K562 (cell line): Measurements from ENCODE around the gene LRRC39. TPM values are rescaled to one million over a fixed set of nuclear protein-coding genes. Genes with fewer than 3 reads are reported as not detected.

Experiments used
- FOSL1 ChIP-seq: fragments of 200-800 bp; sonication (Bioruptor generic); conservative IDR thresholded peaks from 2 replicates; pipeline ENCODE4 v1.6.1; 2016; ENCODE audit warnings: missing genetic modification characterization, missing compliant biosample characterization
- FOXJ3 ChIP-seq: sonication (generic); formaldehyde crosslinking; IDR thresholded peaks from 2 replicates; pipeline ENCODE4 v1.4.0; 2020; ENCODE audit warnings: mild to moderate bottlenecking, missing genetic modification reagents
- HNRNPH1 ChIP-seq: fragments of 200-400 bp; formaldehyde crosslinking; optimal IDR thresholded peaks from 2 replicates; pipeline ENCODE3; 2017; ENCODE audit warnings: low read depth, mild to moderate bottlenecking, low read length, moderate library complexity
- JUND ChIP-seq, 2 experiments: IDR thresholded peaks; 2 replicates in 1 of 2; 3 replicates in 1 of 2; pipeline ENCODE4 v1.6.1; 2011; ENCODE audit warnings: borderline replicate concordance in 2 of 2, low read depth in 2 of 2, low read length in 2 of 2, improper control_type of control experiment in 1 of 2, missing biosample characterization in 1 of 2, missing genetic modification characterization in 1 of 2, missing genetic modification reagents in 1 of 2
- NFIX ChIP-seq: fragments of 250-450 bp; sonication (Bioruptor Pico); IDR thresholded peaks from 2 replicates; pipeline ENCODE4 v1.4.0; 2020; ENCODE audit warnings: low read depth, mild to moderate bottlenecking, moderate library complexity
- NR3C1 ChIP-seq: sonication (generic); formaldehyde crosslinking; IDR thresholded peaks from 2 replicates; pipeline ENCODE4 v1.8.1; 2022; ENCODE audit warnings: missing genetic modification reagents
- POLR3G ChIP-seq: IDR thresholded peaks from 2 replicates; pipeline ENCODE4 v1.6.1; 2011; ENCODE audit not compliant: insufficient read length, insufficient replicate concordance; ENCODE audit errors: extremely low read depth
- RB1 ChIP-seq: fragments of 450-650 bp; IDR thresholded peaks from 2 replicates; pipeline ENCODE4 v1.6.1; 2017; ENCODE audit warnings: low read depth, mild to moderate bottlenecking
- RFX5 ChIP-seq: IDR thresholded peaks from 2 replicates; pipeline ENCODE4 v1.6.1; 2011; ENCODE audit warnings: low read depth, mild to moderate bottlenecking, improper control_type of control experiment, low read length
- SIN3B ChIP-seq: fragments of 450-650 bp; IDR thresholded peaks from 2 replicates; pipeline ENCODE4 v1.6.1; 2017; ENCODE audit warnings: low read depth, mild to moderate bottlenecking, moderate library complexity
- ZBTB9 ChIP-seq: fragments of 450-650 bp; formaldehyde crosslinking; IDR thresholded peaks from 2 replicates; pipeline ENCODE4 v1.4.0; 2020; ENCODE audit warnings: mild to moderate bottlenecking, moderate library complexity
- ZNF263 ChIP-seq: sonication (generic); formaldehyde crosslinking; IDR thresholded peaks from 2 replicates; pipeline ENCODE4 v1.8.0; 2022; ENCODE audit warnings: mild to moderate bottlenecking, missing genetic modification reagents, borderline replicate concordance
- ZNF444 ChIP-seq: fragments of 250-450 bp; sonication (Bioruptor Pico); IDR thresholded peaks from 2 replicates; pipeline ENCODE4 v1.4.0; 2020; ENCODE audit warnings: mild to moderate bottlenecking, moderate library complexity
- ZNF586 ChIP-seq: fragments of 450-650 bp; formaldehyde crosslinking; conservative IDR thresholded peaks from 2 replicates; pipeline ENCODE4 v1.4.0; 2020; ENCODE audit warnings: mild to moderate bottlenecking, moderate library complexity
- ZNF644 ChIP-seq: fragments of 200-800 bp; sonication (Bioruptor generic); IDR thresholded peaks from 2 replicates; pipeline ENCODE4 v1.6.1; 2016; ENCODE audit warnings: low read depth, missing genetic modification characterization, missing compliant biosample characterization
- ZSCAN29 ChIP-seq: fragments of 450-650 bp; IDR thresholded peaks from 2 replicates; pipeline ENCODE4 v1.6.1; 2017
- polyA plus RNA-seq, 8 experiments: library from polyadenylated mRNA; depleted of rRNA in 4 of 8; stranded (reverse) in 5 of 8; unstranded in 3 of 8; fragments of >200 nt; fragmentation: Nextera tagmentation in 2 of 8; fragmentation: Illumina TruSeq in 1 of 8; extraction: Ambion mirVana in 2 of 8; extraction: Trizol in 1 of 8; gene quantifications; 2 replicates each; pipeline versions ENCODE4 v1.2.1 to v1.2.3, GENCODE V29; 2011 to 2014; ENCODE audit warnings: inconsistent platforms in 1 of 8, missing spikeins in 1 of 8
- total RNA-seq, 7 experiments: library from RNA; depleted of rRNA in 6 of 7; stranded (reverse); fragments of >200 nt in 6 of 7; fragmentation: Illumina TruSeq in 2 of 7; extraction: Trizol in 2 of 7; gene quantifications; 2 replicates each; pipeline versions ENCODE4 v1.2.1 to v1.2.3, GENCODE V29; 2011 to 2021; ENCODE audit warnings: low replicate concordance in 1 of 7
- TF ChIP-seq, protein P1 (sequence below): fragments of 250-450 bp; sonication (Bioruptor Pico); IDR thresholded peaks from 2 replicates; pipeline ENCODE4 v1.5.0; 2021; ENCODE audit warnings: mild to moderate bottlenecking, borderline replicate concordance
- TF ChIP-seq, protein P2 (sequence below), 2 experiments: fragments of 450-650 bp in 1 of 2; sonication (generic) in 1 of 2; formaldehyde crosslinking in 1 of 2; IDR thresholded peaks in 1 of 2; conservative IDR thresholded peaks in 1 of 2; 2 replicates each; pipeline versions ENCODE4 v1.6.1 to v1.8.1; 2016 to 2023; ENCODE audit warnings: mild to moderate bottlenecking in 2 of 2, moderate library complexity in 2 of 2, inconsistent platforms in 1 of 2, missing genetic modification reagents in 1 of 2
- TF ChIP-seq, protein P3 (sequence below): fragments of 250-450 bp; sonication (Bioruptor Pico); IDR thresholded peaks from 2 replicates; pipeline ENCODE4 v1.5.0; 2021; ENCODE audit warnings: mild to moderate bottlenecking, moderate library complexity

Gene LRRC39
- total and polyA plus RNA-seq, 9 of the 15 experiments (the other 6 are each of a cell fraction or from before 2014, with no cell fraction given): 1.00 to 3.1 (median 1.3) TPM

DNA sequence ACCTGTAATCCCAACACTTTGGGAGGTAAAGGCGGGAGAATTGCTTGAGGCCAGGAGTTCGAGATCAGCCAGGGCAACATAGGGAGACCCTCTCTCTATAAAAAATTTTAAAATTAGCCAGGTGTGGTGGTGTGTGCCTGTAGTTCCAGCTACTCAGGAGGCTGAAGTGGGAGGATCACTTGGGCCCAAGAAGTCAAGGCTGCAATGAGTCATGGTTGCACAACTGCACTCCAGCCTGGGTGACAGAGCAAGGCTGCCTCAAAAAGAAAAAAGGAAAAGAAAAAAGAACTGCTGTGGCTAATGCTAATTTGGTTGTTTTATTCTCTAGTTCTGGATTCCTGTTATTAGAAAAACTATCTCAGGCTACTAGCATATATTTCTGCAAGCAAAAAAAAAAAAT lies 41.8 kb upstream of the LRRC39 start (continued):
- TF ChIP-seq, protein P1, sequence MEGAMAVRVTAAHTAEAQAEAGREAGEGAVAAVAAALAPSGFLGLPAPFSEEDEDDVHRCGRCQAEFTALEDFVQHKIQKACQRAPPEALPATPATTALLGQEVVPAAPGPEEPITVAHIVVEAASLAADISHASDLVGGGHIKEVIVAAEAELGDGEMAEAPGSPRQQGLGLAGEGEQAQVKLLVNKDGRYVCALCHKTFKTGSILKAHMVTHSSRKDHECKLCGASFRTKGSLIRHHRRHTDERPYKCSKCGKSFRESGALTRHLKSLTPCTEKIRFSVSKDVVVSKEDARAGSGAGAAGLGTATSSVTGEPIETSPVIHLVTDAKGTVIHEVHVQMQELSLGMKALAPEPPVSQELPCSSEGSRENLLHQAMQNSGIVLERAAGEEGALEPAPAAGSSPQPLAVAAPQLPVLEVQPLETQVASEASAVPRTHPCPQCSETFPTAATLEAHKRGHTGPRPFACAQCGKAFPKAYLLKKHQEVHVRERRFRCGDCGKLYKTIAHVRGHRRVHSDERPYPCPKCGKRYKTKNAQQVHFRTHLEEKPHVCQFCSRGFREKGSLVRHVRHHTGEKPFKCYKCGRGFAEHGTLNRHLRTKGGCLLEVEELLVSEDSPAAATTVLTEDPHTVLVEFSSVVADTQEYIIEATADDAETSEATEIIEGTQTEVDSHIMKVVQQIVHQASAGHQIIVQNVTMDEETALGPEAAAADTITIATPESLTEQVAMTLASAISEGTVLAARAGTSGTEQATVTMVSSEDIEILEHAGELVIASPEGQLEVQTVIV (CRISPR knock-in tag): no peak
- TF ChIP-seq ZNF263 (CRISPR knock-in tag) (no peak), SIN3B (no peak), NR3C1 (CRISPR knock-in tag) (no peak), HNRNPH1 (no peak), NFIX (no peak), ZNF586 (CRISPR knock-in tag) (no peak), ZSCAN29 (no peak), ZBTB9 (CRISPR knock-in tag) (no peak), RB1 (no peak), JUND (IDR thresholded peaks at IDR 0.05; ENCODE audit: borderline replicate concordance, low read depth, low read length) (peak; percentile 68), JUND (tag; IDR thresholded peaks at IDR 0.05; ENCODE audit: borderline replicate concordance, low read depth, low read length) (0 out of 3 replicates have a peak, but pooled peaks have one; percentile 27), FOXJ3 (no peak), ZNF444 (CRISPR knock-in tag) (no peak), FOSL1 (peak; percentile 50; the same call in 1 of the 2 replicates), POLR3G (no peak), ZNF644 (tag) (no peak), RFX5 (no peak)
- TF ChIP-seq, protein P2, sequence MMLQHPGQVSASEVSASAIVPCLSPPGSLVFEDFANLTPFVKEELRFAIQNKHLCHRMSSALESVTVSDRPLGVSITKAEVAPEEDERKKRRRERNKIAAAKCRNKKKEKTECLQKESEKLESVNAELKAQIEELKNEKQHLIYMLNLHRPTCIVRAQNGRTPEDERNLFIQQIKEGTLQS (IDR thresholded peaks at IDR 0.05): peak; percentile 77
- TF ChIP-seq, protein P2 (CRISPR knock-in tag; conservative IDR thresholded peaks at IDR 0.05): no peak
- TF ChIP-seq, protein P3, sequence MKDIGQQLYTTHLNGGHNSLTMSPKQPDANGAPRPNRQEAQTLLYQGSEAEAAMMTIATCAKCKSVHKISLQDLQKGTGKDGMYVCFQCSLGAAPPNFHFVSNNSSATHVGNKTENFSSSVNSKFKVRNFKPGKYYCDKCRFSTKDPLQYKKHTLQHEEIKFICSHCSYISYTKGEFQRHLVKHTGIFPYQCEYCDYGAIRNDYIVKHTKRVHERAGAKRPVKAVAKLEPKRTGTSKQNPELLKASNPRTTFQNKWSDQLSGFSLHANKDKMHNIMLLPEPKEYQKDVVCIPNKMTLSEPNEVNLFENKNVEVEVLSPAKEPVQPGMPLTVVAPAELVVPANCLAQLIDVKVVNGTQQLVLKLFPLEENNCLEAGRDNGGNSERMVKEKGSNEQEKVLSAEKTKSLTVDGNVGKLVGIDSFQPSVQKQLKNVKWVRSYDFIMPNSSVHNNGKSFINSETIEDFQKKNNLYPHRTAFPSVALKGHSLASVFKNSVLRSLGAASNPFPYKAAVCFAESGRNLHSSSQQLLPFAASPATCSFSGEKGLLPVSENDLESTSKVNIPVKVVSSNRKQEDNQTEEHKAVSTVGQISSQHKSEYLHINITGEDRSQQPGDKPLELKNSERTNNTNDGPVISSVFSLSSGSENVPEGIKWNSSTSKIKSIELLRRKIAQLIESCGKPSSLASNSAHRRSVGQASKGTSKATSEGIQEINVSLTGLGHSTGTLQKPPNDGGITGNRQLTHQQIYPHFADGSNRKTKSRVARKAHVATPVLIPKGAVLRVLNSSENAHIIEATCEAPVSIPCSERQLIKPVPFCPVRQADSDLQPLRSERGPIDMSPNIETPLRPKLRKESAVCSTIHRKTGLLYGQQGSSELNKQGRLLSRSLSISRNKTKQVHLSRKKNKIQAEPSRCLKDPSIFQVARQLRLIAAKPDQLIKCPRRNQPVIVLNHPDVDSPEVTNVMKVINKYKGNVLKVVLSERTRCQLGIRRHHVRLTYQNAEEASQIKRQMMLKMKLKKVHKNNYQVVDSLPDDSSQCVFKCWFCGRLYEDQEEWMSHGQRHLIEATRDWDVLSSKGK (CRISPR knock-in tag): no peak
